Urinary bladder (tissue), 4 donors: ENCODE measurements around the gene PDIA6. TPM values are rescaled to one million over a fixed set of nuclear protein-coding genes. Genes with fewer than 3 reads are reported as not detected.

Source experiments
- DNase-seq: peaks from one replicate; pipeline ENCODE4 v3.0.0-alpha.2; 2015; ENCODE audit errors: extremely low spot score
- H3K27ac ChIP-seq: one replicate; pipeline ENCODE4 v1.5.1; 2013; ENCODE audit warnings: low read depth, mild to moderate bottlenecking, moderate library complexity
- H3K36me3 ChIP-seq: one replicate; pipeline ENCODE4 v1.6.1; 2013; ENCODE audit warnings: mild to moderate bottlenecking, moderate library complexity; ENCODE audit not compliant: insufficient read depth
- H3K4me1 ChIP-seq: one replicate; pipeline ENCODE4 v1.6.1; 2013; ENCODE audit warnings: mild to moderate bottlenecking, moderate library complexity; ENCODE audit not compliant: insufficient read depth
- H3K4me3 ChIP-seq: one replicate; pipeline ENCODE4 v1.5.1; 2013; ENCODE audit warnings: low read depth, low read length
- WGBS: extraction: QIAGEN DNeasy Blood & Tissue Kit; methylation state at CpG from one replicate; pipeline ENCODE4 v1.1.7; 2013; 5-methylcytosine and 5-hydroxymethylcytosine counted together
- polyA plus RNA-seq: library from polyadenylated mRNA; stranded (reverse); fragments of 200-250 nt; gene quantifications from one replicate; pipeline ENCODE4 v1.2.3, GENCODE V29; 2013
- total RNA-seq: library from RNA; depleted of rRNA; stranded (reverse); fragments of >200 nt; gene quantifications from one replicate; pipeline ENCODE4 v1.2.3, GENCODE V29; 2014
- donor health status: healthy with polysubstance abuse.
- donor health status: healthy.

The PDIA6 gene
- total and polyA plus RNA-seq, 2 donors = 139 to 166 TPM

- peaks cover 7% of the 10 kb centered on the region for H3K36me3 ChIP-seq
These were observed 34.5 kb downstream of the PDIA6 start for GRCh38 chr2:10777842-10778723.

GRCh38 chr2:10777111-10777841, 35.3 kb downstream of the PDIA6 start:
- Histone ChIP-seq H3K36me3 (peaks cover 3% of the 10 kb centered on the region), H3K4me3 (no peak overlapping the region), H3K27ac (no peak overlapping the region), H3K4me1 (peaks cover 2% of the 10 kb centered on the region)
- DNase-seq = no peak
- 87% methylated on average over 26 of the region's 26 CpGs for WGBS

More at GRCh38 chr2:10777842-10778723, 34.5 kb downstream of the PDIA6 start:
- WGBS = 88% methylated on average over 27 of the region's 27 CpGs
- Histone ChIP-seq H3K27ac (no peak overlapping the region), H3K4me1 (peaks cover 2% of the 10 kb centered on the region), H3K4me3 (no peak overlapping the region)
- no peak for DNase-seq

GRCh38 chr2:10776231-10776977, 36.2 kb downstream of the PDIA6 start:
- no peak overlapping the region for H3K4me3 ChIP-seq
- H3K4me1 ChIP-seq = peaks cover 2% of the 10 kb centered on the region
- H3K36me3 ChIP-seq = peaks cover 3% of the 10 kb centered on the region
- WGBS = 87% methylated on average over 27 of the region's 27 CpGs
- H3K27ac ChIP-seq = no peak overlapping the region
- no peak for DNase-seq

GRCh38 chr2:10775831-10776230, 36.8 kb downstream of the PDIA6 start:
- Histone ChIP-seq H3K27ac (no peak overlapping the region), H3K36me3 (peaks cover under 1% of the 10 kb centered on the region), H3K4me1 (peaks cover 2% of the 10 kb centered on the region), H3K4me3 (no peak overlapping the region)
- no peak for DNase-seq
- 93% methylated on average over 13 of the region's 13 CpGs for WGBS

- no peak for DNase-seq
- Histone ChIP-seq H3K4me1 (peaks cover 2% of the 10 kb centered on the region), H3K36me3 (no peaks in the 10 kb centered on the region), H3K4me3 (no peak overlapping the region), H3K27ac (no peak overlapping the region)
- WGBS = 68% methylated on average over 23 of the region's 23 CpGs
These were observed 37.4 kb downstream of the PDIA6 start for GRCh38 chr2:10775021-10775780.

GRCh38 chr2:10774394-10774793, 38.2 kb downstream of the PDIA6 start:
- H3K27ac ChIP-seq = no peak overlapping the region
- no peaks in the 10 kb centered on the region for H3K36me3 ChIP-seq
- no peak for DNase-seq
- no peak overlapping the region for H3K4me3 ChIP-seq
- peaks cover 2% of the 10 kb centered on the region for H3K4me1 ChIP-seq
- WGBS = 55% methylated on average over 6 of the region's 6 CpGs

GRCh38 chr2:10773821-10774341, 38.7 kb downstream of the PDIA6 start:
- Histone ChIP-seq H3K27ac (no peak overlapping the region), H3K4me1 (peaks cover 2% of the 10 kb centered on the region)
- DNase-seq = peak; percentile 17

GRCh38 chr2:10772868-10773215, 39.7 kb downstream of the PDIA6 start:
- Histone ChIP-seq H3K4me1 (no peaks in the 10 kb centered on the region), H3K4me3 (no peak overlapping the region), H3K27ac (no peak overlapping the region), H3K36me3 (no peaks in the 10 kb centered on the region)
- no peak for DNase-seq
- WGBS = 73% methylated on average over 13 of the region's 13 CpGs

More at GRCh38 chr2:10773821-10774341, 38.7 kb downstream of the PDIA6 start:
- no peaks in the 10 kb centered on the region for H3K36me3 ChIP-seq
- H3K4me3 ChIP-seq = no peak overlapping the region
- 71% methylated on average over 8 of the region's 8 CpGs for WGBS

GRCh38 chr2:10772201-10772867, 40.3 kb downstream of the PDIA6 start:
- Histone ChIP-seq H3K4me3 (no peak overlapping the region), H3K36me3 (no peaks in the 10 kb centered on the region), H3K4me1 (no peaks in the 10 kb centered on the region), H3K27ac (no peak overlapping the region)
- DNase-seq = no peak
- 90% methylated on average over 12 of the region's 12 CpGs for WGBS

- H3K4me3 ChIP-seq = no peak overlapping the region
- 89% methylated on average over 13 of the region's 13 CpGs for WGBS
- no peaks in the 10 kb centered on the region for H3K4me1 ChIP-seq
- H3K27ac ChIP-seq = no peak overlapping the region
- no peaks in the 10 kb centered on the region for H3K36me3 ChIP-seq
- DNase-seq = no peak
These were observed 40.8 kb downstream of the PDIA6 start for GRCh38 chr2:10771786-10772185.

GRCh38 chr2:10770956-10771750, 41.4 kb downstream of the PDIA6 start:
- H3K27ac ChIP-seq = no peak overlapping the region
- WGBS = 79% methylated on average over 22 of the region's 22 CpGs
- no peak for DNase-seq

GRCh38 chr2:10768063-10768507, 44.5 kb downstream of the PDIA6 start:
- no peak for DNase-seq
- WGBS = 69% methylated on average over 16 of the region's 16 CpGs
- H3K36me3 ChIP-seq = no peaks in the 10 kb centered on the region
- H3K27ac ChIP-seq = no peak overlapping the region
- no peak overlapping the region for H3K4me3 ChIP-seq
- no peaks in the 10 kb centered on the region for H3K4me1 ChIP-seq

More at GRCh38 chr2:10770956-10771750, 41.4 kb downstream of the PDIA6 start:
- Histone ChIP-seq H3K36me3 (no peaks in the 10 kb centered on the region), H3K4me1 (no peaks in the 10 kb centered on the region), H3K4me3 (no peak overlapping the region)
